GM23248 (cell line): ENCODE results near the gene MORN1. TPM values are rescaled to one million over a fixed set of nuclear protein-coding genes. Genes with fewer than 3 reads are reported as not detected.

ENCODE experiments used
- DNase-seq: peaks from one replicate; pipeline ENCODE4 v3.0.0-alpha.2; 2015
- H2AFZ ChIP-seq: fragments of 200-600 bp; sonication (generic); 2 replicates; pipeline ENCODE4 v1.6.1; 2016; ENCODE audit warnings: antibody characterized with exemption
- H3F3A ChIP-seq: fragments of 200-600 bp; sonication (generic); 2 replicates; pipeline ENCODE4 v1.6.1; 2016; ENCODE audit warnings: mild to moderate bottlenecking, antibody characterized with exemption, mixed run types; ENCODE audit not compliant: insufficient read depth
- H3K27ac ChIP-seq: fragments of 200-600 bp; sonication (generic); 2 replicates; pipeline ENCODE4 v1.5.1; 2016; ENCODE audit warnings: mild to moderate bottlenecking
- H3K27me3 ChIP-seq: fragments of 200-600 bp; sonication (generic); replicated peaks from 2 replicates; pipeline ENCODE4 v1.6.1; 2016; ENCODE audit warnings: mild to moderate bottlenecking; ENCODE audit not compliant: insufficient read depth
- H3K36me3 ChIP-seq: fragments of 200-600 bp; sonication (generic); 2 replicates; pipeline ENCODE4 v1.6.1; 2016; ENCODE audit warnings: low read depth, mild to moderate bottlenecking
- H3K4me1 ChIP-seq: fragments of 200-600 bp; sonication (generic); 2 replicates; pipeline ENCODE4 v1.6.1; 2016; ENCODE audit warnings: mild to moderate bottlenecking; ENCODE audit not compliant: insufficient read depth
- H3K4me2 ChIP-seq: fragments of 200-600 bp; sonication (generic); one replicate; pipeline ENCODE4 v1.6.1; 2016; ENCODE audit warnings: mild to moderate bottlenecking; ENCODE audit not compliant: unreplicated experiment
- H3K4me3 ChIP-seq: fragments of 200-600 bp; sonication (generic); 2 replicates; pipeline ENCODE4 v1.5.1; 2016; ENCODE audit warnings: mild to moderate bottlenecking
- H3K79me2 ChIP-seq: fragments of 200-600 bp; sonication (generic); 2 replicates; pipeline ENCODE4 v1.6.1; 2016; ENCODE audit warnings: mild to moderate bottlenecking; ENCODE audit not compliant: insufficient read depth
- H3K9ac ChIP-seq: fragments of 200-600 bp; sonication (generic); 2 replicates; pipeline ENCODE4 v1.6.1; 2016; ENCODE audit warnings: mild to moderate bottlenecking
- H3K9me2 ChIP-seq: fragments of 200-600 bp; sonication (generic); 2 replicates; pipeline ENCODE4 v1.6.1; 2016; ENCODE audit warnings: mixed run types, mild to moderate bottlenecking, moderate library complexity; ENCODE audit not compliant: insufficient read depth
- H3K9me3 ChIP-seq: fragments of 200-600 bp; sonication (generic); one replicate; pipeline ENCODE4 v1.6.1; 2017; ENCODE audit warnings: low read depth
- H4K20me1 ChIP-seq: fragments of 200-600 bp; sonication (generic); 2 replicates; pipeline ENCODE4 v1.6.0; 2016; ENCODE audit not compliant: insufficient read depth
- EZH2 ChIP-seq: fragments of 200-600 bp; sonication (generic); IDR thresholded peaks from 2 replicates; pipeline ENCODE4 v1.6.1; 2018; ENCODE audit warnings: antibody characterized with exemption, mild to moderate bottlenecking; ENCODE audit not compliant: insufficient read depth, poor library complexity, severe bottlenecking
- EZH2phosphoT487 ChIP-seq: fragments of 200-600 bp; sonication (generic); IDR thresholded peaks from 2 replicates; pipeline ENCODE4 v1.6.1; 2018; ENCODE audit warnings: antibody characterized with exemption, moderate library complexity, mild to moderate bottlenecking, low read depth; ENCODE audit not compliant: insufficient read depth
- WGBS, 2 experiments: methylation state at CpG; one replicate each; pipeline ENCODE4 v1.1.6; 2015 to 2017; ENCODE audit warnings: low lambda C conversion rate in 2 of 2, low coverage in 1 of 2; ENCODE audit errors: missing lambda C conversion rate in 2 of 2; 5-methylcytosine and 5-hydroxymethylcytosine counted together
- in situ Hi-C: fragments of 300-500 bp; cut with MboI; formaldehyde crosslinking; loops from 2 replicates; pipeline ENCODE4 v1.15.0; 2020
- polyA plus RNA-seq: library from polyadenylated mRNA; unstranded; fragments of >200 nt; fragmentation: Nextera tagmentation; extraction: Ambion mirVana; gene quantifications from 2 replicates; pipeline ENCODE4 v1.2.1, GENCODE V29; 2016
- total RNA-seq: library from RNA; depleted of rRNA; stranded (reverse); fragments of >200 nt; shearing (Covaris generic); gene quantifications from 2 replicates; pipeline ENCODE4 v1.2.3, GENCODE V29; 2014

MORN1 gene
- total and polyA plus RNA-seq, 2 experiments from 2014 or later = 7.2 to 8.8 TPM

- Histone ChIP-seq H3K79me2 (peaks cover 96% of the 10 kb centered on the region), H3K9me3 (no peaks in the 10 kb centered on the region), H3K4me1 (peaks cover 32% of the 10 kb centered on the region), H4K20me1 (no peaks in the 10 kb centered on the region), H2AFZ (no peak overlapping the region), H3K9me2 (no peaks in the 10 kb centered on the region), H3K4me3 (no peak overlapping the region), H3K27me3 (no peaks in the 10 kb centered on the region), H3K9ac (no peak overlapping the region), H3K27ac (no peak overlapping the region), H3K4me2 (no peak overlapping the region), H3F3A (peaks cover 14% of the 10 kb centered on the region), H3K36me3 (no peaks in the 10 kb centered on the region)
- no peak for TF ChIP-seq EZH2phosphoT487
- no peak for TF ChIP-seq EZH2
- WGBS, 2 experiments = 86 to 90% methylated on average over 7 to 14 of the region's 14 CpGs
- DNase-seq = no peak
- in situ Hi-C loops = no loop called here
Observed at GRCh38 chr1:2287649-2288048, 103.7 kb downstream of the MORN1 start.

GRCh38 chr1:2286923-2287322 is 104.4 kb downstream of the MORN1 start:
- H3K4me2 ChIP-seq = no peak overlapping the region

GRCh38 chr1:2284932-2285331 is 106.4 kb downstream of the MORN1 start:
- H3K4me3 ChIP-seq = no peak overlapping the region
- H3K27me3 ChIP-seq = no peaks in the 10 kb centered on the region
- no peaks in the 10 kb centered on the region for H3K9me2 ChIP-seq
- H3K79me2 ChIP-seq = peaks cover 82% of the 10 kb centered on the region
- no peak overlapping the region for H3K27ac ChIP-seq
- no peak overlapping the region for H3K9ac ChIP-seq
- in situ Hi-C loops = no loop called here
- H3K4me2 ChIP-seq = no peak overlapping the region
- H3K9me3 ChIP-seq = no peaks in the 10 kb centered on the region
- H3K36me3 ChIP-seq = no peaks in the 10 kb centered on the region
- DNase-seq = no peak
- no peak overlapping the region for H2AFZ ChIP-seq
- H3F3A ChIP-seq = no peaks in the 10 kb centered on the region
- peaks cover 11% of the 10 kb centered on the region for H3K4me1 ChIP-seq
- WGBS, 2 experiments = 78 to 79% methylated on average over 8 to 9 of the region's 9 CpGs
- H4K20me1 ChIP-seq = no peaks in the 10 kb centered on the region
- TF ChIP-seq EZH2 (no peak), EZH2phosphoT487 (no peak)

More at GRCh38 chr1:2286923-2287322, 104.4 kb downstream of the MORN1 start:
- Histone ChIP-seq H3K4me3 (no peak overlapping the region), H3K9ac (no peak overlapping the region), H4K20me1 (no peaks in the 10 kb centered on the region), H2AFZ (no peak overlapping the region), H3K36me3 (no peaks in the 10 kb centered on the region), H3F3A (peaks cover 8% of the 10 kb centered on the region), H3K79me2 (peaks cover 93% of the 10 kb centered on the region), H3K4me1 (peaks cover 25% of the 10 kb centered on the region), H3K9me3 (no peaks in the 10 kb centered on the region), H3K27me3 (no peaks in the 10 kb centered on the region), H3K27ac (no peak overlapping the region), H3K9me2 (no peaks in the 10 kb centered on the region)
- no peak for TF ChIP-seq EZH2
- no peak for TF ChIP-seq EZH2phosphoT487
- no peak for DNase-seq
- 89 to 91% methylated on average over 15 of the region's 15 CpGs for WGBS, 2 experiments
- in situ Hi-C loops = no loop called here

- Histone ChIP-seq H3K4me2 (no peak overlapping the region), H3K79me2 (peaks cover 82% of the 10 kb centered on the region), H3F3A (no peaks in the 10 kb centered on the region), H3K27me3 (no peaks in the 10 kb centered on the region), H2AFZ (no peak overlapping the region), H3K4me3 (no peak overlapping the region), H3K9me2 (no peaks in the 10 kb centered on the region), H3K4me1 (peaks cover 14% of the 10 kb centered on the region), H3K9ac (no peak overlapping the region), H3K27ac (no peak overlapping the region), H3K36me3 (no peaks in the 10 kb centered on the region), H4K20me1 (no peaks in the 10 kb centered on the region), H3K9me3 (no peaks in the 10 kb centered on the region)
- TF ChIP-seq EZH2 (no peak), EZH2phosphoT487 (no peak)
- no peak for DNase-seq
- whole genome bisulfite sequencing, 2 experiments = 83 to 86% methylated on average over 20 to 26 of the region's 27 CpGs
- in situ Hi-C loops = no loop called here
Observed at GRCh38 chr1:2283991-2284895, 107.1 kb downstream of the MORN1 start.
